GM12878 (cell line): Measurements from ENCODE around the gene KRI1. TPM values are rescaled to one million over a fixed set of nuclear protein-coding genes. Genes with fewer than 3 reads are reported as not detected.
A peak's percentile ranks its signal among the peaks of the same experiment; 100 is the strongest.

ENCODE experiments used
- ATF3 ChIP-seq: IDR thresholded peaks from 2 replicates; pipeline ENCODE4 v1.6.1; 2011; ENCODE audit warnings: low read depth, mild to moderate bottlenecking, low read length, moderate library complexity, borderline replicate concordance; ENCODE audit errors: extremely low read depth
- CHD1 ChIP-seq: IDR thresholded peaks from 2 replicates; pipeline ENCODE4 v1.6.1; 2012; ENCODE audit warnings: low read depth, low read length, improper control_type of control experiment
- ETV6 ChIP-seq, 2 experiments: fragments of 450-650 bp in 1 of 2; IDR thresholded peaks in 1 of 2; conservative IDR thresholded peaks in 1 of 2; 2 replicates each; pipeline ENCODE4 v1.6.1; 2014; ENCODE audit warnings: antibody characterized with exemption in 1 of 2, borderline replicate concordance in 1 of 2, low read depth in 1 of 2, mild to moderate bottlenecking in 1 of 2, moderate library complexity in 1 of 2
- JUNB ChIP-seq: IDR thresholded peaks from 2 replicates; pipeline ENCODE4 v1.6.1; 2016; ENCODE audit warnings: antibody characterized with exemption, mild to moderate bottlenecking
- LARP7 ChIP-seq: fragments of 450-650 bp; IDR thresholded peaks from 2 replicates; pipeline ENCODE4 v1.6.1; 2017; ENCODE audit warnings: mild to moderate bottlenecking
- NRF1 ChIP-seq: conservative IDR thresholded peaks from 2 replicates; pipeline ENCODE4 v1.6.1; 2011; ENCODE audit warnings: mild to moderate bottlenecking, low read depth, low read length, improper control_type of control experiment
- PRDM15 ChIP-seq: fragments of 450-650 bp; formaldehyde crosslinking; IDR thresholded peaks from 2 replicates; pipeline ENCODE4 v1.4.0; 2020; ENCODE audit warnings: mild to moderate bottlenecking, moderate library complexity
- RFX5 ChIP-seq: IDR thresholded peaks from 2 replicates; pipeline ENCODE4 v1.6.1; 2011; ENCODE audit warnings: low read depth, low read length, improper control_type of control experiment
- RUNX3 ChIP-seq: IDR thresholded peaks from 2 replicates; pipeline ENCODE4 v1.6.1; 2012; ENCODE audit warnings: low read length, inconsistent platforms
- SUPT20H ChIP-seq: IDR thresholded peaks from 2 replicates; pipeline ENCODE4 v1.6.1; 2011; ENCODE audit warnings: low read depth, mild to moderate bottlenecking, low read length, moderate library complexity, borderline replicate concordance; ENCODE audit not compliant: control insufficient read depth
- ZSCAN29 ChIP-seq: fragments of 450-650 bp; IDR thresholded peaks from 2 replicates; pipeline ENCODE4 v1.6.1; 2017; ENCODE audit warnings: mild to moderate bottlenecking, moderate library complexity
- polyA plus RNA-seq, 11 experiments: library from polyadenylated mRNA; depleted of rRNA in 4 of 11; unstranded in 6 of 11; stranded (reverse) in 5 of 11; fragments of >200 nt; fragmentation: Nextera tagmentation in 4 of 11; fragmentation: Illumina TruSeq in 1 of 11; extraction: Ambion mirVana in 4 of 11; extraction: Trizol in 1 of 11; gene quantifications; 1 replicate in 1 of 11; 2 replicates in 10 of 11; pipeline versions ENCODE4 v1.2.1 to v1.2.3, GENCODE V29; 2011 to 2016; ENCODE audit warnings: inconsistent platforms in 2 of 11, missing spikeins in 2 of 11, low read depth in 1 of 11
- total RNA-seq, 4 experiments: library from RNA; depleted of rRNA in 3 of 4; stranded (reverse); fragments of >200 nt in 3 of 4; fragmentation: Illumina TruSeq in 1 of 4; extraction: Trizol in 1 of 4; gene quantifications; 2 replicates each; pipeline versions ENCODE4 v1.2.1 to v1.2.3, GENCODE V29; 2013 to 2021
- TF ChIP-seq, protein P1 (sequence below): fragments of 450-650 bp; IDR thresholded peaks from 2 replicates; pipeline ENCODE4 v1.6.1; 2017; ENCODE audit warnings: mild to moderate bottlenecking, low read depth, inconsistent platforms; ENCODE audit not compliant: poor library complexity, severe bottlenecking
- TF ChIP-seq, protein P2 (sequence below): fragments of 450-650 bp; IDR thresholded peaks from 2 replicates; pipeline ENCODE4 v1.6.1; 2017; ENCODE audit warnings: borderline replicate concordance
- TF ChIP-seq, protein P3 (sequence below): fragments of 450-650 bp; IDR thresholded peaks from 2 replicates; pipeline ENCODE4 v1.6.1; 2016; ENCODE audit warnings: mild to moderate bottlenecking

KRI1 gene
- total and polyA plus RNA-seq, 10 of the 15 experiments (the other 5 are each of a cell fraction or from before 2014, with no cell fraction given): 0.98 to 42.5 (median 24.7) TPM

- TF ChIP-seq, protein P1, sequence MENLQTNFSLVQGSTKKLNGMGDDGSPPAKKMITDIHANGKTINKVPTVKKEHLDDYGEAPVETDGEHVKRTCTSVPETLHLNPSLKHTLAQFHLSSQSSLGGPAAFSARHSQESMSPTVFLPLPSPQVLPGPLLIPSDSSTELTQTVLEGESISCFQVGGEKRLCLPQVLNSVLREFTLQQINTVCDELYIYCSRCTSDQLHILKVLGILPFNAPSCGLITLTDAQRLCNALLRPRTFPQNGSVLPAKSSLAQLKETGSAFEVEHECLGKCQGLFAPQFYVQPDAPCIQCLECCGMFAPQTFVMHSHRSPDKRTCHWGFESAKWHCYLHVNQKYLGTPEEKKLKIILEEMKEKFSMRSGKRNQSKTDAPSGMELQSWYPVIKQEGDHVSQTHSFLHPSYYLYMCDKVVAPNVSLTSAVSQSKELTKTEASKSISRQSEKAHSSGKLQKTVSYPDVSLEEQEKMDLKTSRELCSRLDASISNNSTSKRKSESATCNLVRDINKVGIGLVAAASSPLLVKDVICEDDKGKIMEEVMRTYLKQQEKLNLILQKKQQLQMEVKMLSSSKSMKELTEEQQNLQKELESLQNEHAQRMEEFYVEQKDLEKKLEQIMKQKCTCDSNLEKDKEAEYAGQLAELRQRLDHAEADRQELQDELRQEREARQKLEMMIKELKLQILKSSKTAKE: no peak
- no peak for TF ChIP-seq SUPT20H
- TF ChIP-seq RUNX3: peak; percentile 83
- no peak for TF ChIP-seq RFX5
- TF ChIP-seq ATF3: no peak
- no peak for TF ChIP-seq ZSCAN29
- TF ChIP-seq ETV6 (conservative IDR thresholded peaks at IDR 0.05 in 1 of 2, IDR thresholded peaks at IDR 0.05 in 1 of 2; ENCODE audit: borderline replicate concordance in 1 of 2, low read depth in 1 of 2): no peak
- peak; percentile 91 for TF ChIP-seq LARP7
- TF ChIP-seq PRDM15 (CRISPR knock-in tag): no peak
- TF ChIP-seq, protein P2, sequence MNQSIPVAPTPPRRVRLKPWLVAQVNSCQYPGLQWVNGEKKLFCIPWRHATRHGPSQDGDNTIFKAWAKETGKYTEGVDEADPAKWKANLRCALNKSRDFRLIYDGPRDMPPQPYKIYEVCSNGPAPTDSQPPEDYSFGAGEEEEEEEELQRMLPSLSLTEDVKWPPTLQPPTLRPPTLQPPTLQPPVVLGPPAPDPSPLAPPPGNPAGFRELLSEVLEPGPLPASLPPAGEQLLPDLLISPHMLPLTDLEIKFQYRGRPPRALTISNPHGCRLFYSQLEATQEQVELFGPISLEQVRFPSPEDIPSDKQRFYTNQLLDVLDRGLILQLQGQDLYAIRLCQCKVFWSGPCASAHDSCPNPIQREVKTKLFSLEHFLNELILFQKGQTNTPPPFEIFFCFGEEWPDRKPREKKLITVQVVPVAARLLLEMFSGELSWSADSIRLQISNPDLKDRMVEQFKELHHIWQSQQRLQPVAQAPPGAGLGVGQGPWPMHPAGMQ: no peak
- TF ChIP-seq JUNB: no peak
- peak; percentile 72 for TF ChIP-seq NRF1
- TF ChIP-seq, protein P3, sequence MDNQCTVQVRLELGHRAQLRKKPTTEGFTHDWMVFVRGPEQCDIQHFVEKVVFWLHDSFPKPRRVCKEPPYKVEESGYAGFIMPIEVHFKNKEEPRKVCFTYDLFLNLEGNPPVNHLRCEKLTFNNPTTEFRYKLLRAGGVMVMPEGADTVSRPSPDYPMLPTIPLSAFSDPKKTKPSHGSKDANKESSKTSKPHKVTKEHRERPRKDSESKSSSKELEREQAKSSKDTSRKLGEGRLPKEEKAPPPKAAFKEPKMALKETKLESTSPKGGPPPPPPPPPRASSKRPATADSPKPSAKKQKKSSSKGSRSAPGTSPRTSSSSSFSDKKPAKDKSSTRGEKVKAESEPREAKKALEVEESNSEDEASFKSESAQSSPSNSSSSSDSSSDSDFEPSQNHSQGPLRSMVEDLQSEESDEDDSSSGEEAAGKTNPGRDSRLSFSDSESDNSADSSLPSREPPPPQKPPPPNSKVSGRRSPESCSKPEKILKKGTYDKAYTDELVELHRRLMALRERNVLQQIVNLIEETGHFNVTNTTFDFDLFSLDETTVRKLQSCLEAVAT: no peak
- TF ChIP-seq CHD1: no peak
Observed at GRCh38 chr19:10565567-10566407, at the start of gene KRI1 (continued).
